ENCODE measurements around the gene MRPS25.

DNA sequence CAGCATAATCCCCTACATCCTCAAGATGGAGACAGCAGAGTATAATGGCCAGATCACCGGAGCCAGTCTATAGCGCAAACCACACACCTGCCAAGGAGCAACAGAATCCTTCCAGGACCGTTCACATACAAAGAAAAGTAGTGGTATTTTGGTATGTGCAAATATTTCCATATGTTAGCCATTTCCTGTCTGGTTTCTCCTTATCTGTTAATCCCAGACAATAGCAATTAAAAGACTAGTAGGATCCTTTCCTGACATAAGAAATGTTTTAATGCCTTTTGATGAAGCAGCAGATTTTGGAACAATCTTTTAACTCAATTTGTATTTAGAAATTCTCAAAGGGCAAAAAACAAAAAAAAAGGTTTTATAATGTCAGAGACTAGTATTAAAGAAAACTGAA, 22.2 kb downstream of the MRPS25 start:
- no peak for TF ChIP-seq EZH2phosphoT487 (IDR thresholded peaks at IDR 0.05; ENCODE audit: insufficient read depth, low read depth)
- no peak for TF ChIP-seq EZH2 (IDR thresholded peaks at IDR 0.05; ENCODE audit: insufficient read depth, poor library complexity, severe bottlenecking)
